Daoy (cell line): ENCODE data around the gene KCNJ15. TPM values are rescaled to one million over a fixed set of nuclear protein-coding genes. Genes with fewer than 3 reads are reported as not detected.
A peak's percentile ranks its signal among the peaks of the same experiment; 100 is the strongest.
"Not testable (repeated sequence)": the region's sequence is repeated elsewhere in the genome, so short reads cannot be mapped to it uniquely, and the experiment has no call there.

Source experiments
- DNase-seq: peaks from one replicate; pipeline ENCODE4 v3.0.0-alpha.2; 2015; ENCODE audit warnings: low read depth
- total RNA-seq: library from RNA; depleted of rRNA; stranded (reverse); fragments of >200 nt; shearing (Covaris generic); gene quantifications from 2 replicates; pipeline ENCODE4 v1.2.3, GENCODE V29; 2014; rRNA removed

The KCNJ15 gene
- total RNA-seq = 35.4 and 44.6 TPM in 2 replicates

DNA sequence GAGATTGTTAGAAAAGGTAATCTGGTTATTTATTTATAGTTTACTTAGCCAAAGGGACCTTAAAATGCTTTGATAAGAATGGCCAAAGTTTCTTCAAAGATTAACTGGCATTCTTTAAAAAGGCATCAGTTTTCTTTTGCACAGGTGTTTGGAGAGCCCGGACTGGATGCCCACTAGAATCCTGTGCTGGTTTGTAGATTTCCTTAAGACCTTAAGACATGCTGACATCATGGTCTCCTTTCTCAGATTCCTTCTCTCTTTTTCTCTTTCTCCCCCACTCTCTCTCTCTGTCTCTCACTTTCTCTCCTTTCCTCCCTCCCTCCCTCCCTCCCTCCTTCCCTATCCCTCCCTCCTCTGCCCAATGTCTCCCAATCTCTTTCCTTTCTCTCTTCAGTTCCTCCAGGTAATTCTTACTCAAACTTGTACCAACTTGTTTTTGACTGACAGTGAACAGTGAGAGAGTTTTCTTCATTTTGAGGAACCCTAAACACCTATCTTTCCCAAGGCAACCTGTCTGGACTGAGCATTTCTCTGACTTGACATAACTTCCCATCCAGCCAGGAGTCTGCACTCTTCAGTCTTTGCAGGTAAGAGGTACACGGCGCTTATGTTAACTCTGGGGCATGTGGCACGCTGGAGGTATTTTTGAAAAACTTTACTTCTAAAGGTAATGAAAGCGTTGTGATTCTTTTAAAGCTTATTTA is at the start of gene KCNJ15:
Gene KCNJ15 (plus strand): TSS at position 393 of the 704 bp plus-strand sequence. CDS start 42,271 bp downstream, outside the sequence.
- DNase-seq = peak; percentile 46

DNA sequence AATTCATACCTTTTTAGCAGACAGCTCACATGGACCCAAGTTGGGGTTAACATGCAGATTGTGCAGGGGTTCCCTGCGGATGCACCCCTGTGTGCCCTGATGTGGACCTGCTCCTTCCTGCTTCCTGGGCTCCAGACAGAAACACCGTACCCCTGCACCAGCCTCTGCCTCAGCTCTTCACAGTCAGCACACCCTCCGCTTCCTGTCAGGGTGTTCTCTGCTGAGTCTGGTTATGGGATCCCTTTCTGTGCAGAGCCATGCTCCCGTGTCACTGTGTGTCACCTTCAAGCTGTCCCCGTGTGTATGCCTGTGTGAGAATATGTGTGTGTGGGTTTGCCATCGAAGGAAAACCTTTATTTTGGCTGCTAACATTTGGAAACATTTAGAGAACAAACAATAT is 48.7 kb upstream of the KCNJ15 start:
- no peak for DNase-seq

DNA sequence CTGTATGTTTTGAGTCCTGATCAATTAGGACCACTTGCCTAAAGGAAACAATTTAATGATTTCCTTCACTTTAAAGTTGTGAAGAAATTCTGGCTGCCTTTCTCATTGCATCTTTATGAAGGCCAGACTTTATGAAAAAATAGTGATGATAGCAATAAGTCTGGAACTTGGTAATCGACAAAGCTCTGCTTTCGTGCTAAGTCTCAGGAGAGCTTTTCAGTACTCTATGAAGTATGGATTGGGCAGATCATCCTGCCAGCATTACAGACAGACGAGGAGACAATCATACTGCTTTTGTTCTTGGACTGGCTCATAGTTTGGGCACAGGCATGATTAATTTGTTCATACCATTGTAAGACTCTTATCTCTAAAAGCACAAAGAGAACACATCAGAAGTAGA is 45.5 kb upstream of the KCNJ15 start:
- DNase-seq = no peak

DNA sequence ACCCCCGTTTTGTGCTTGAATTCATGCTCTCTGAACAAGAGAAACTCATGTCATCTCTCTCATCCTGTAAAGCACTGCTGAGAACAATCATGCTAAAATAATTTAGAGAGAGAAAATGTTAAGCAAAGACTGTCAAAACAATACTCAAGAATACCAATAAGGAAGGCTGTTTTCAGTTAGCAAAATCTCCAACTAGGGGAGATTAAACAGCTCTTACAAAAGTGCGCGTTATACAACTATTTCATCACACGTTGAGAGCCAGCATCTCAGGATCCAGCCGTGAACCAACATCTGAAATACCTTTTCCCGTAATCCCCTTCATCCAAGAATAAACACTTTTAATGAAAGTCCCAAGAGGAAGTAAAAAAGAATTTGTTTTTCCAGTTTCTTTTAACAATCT is 44.1 kb upstream of the KCNJ15 start:
- DNase-seq = no peak

DNA sequence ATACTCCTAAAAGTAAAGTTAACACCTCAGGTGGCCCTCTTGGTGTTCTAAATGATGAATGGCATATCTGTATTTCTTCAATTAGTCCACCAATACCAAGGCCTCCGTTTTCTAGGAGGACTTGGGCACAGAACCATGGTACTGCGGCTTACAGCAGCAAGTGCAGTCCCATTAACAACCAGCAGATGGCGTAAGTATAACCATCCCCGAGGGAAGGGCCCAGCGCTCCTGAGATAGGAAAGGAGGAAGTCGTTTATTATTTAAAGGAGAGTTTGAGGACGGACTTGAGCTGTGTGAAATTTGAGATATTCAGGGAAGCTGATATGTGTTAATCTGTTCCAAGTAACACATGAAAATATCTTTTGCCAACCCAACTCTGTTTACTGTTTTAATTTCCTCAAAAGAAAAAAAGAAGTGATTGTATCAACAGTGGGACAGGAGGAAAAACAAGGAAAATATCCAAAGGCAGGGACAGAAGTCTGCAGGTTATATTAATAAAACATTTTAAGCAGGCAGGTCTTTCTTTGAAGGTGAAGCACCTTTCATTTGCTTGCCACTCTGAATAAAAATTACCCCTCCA is 37.7 kb upstream of the KCNJ15 start:
- DNase-seq = peak; percentile 87

DNA sequence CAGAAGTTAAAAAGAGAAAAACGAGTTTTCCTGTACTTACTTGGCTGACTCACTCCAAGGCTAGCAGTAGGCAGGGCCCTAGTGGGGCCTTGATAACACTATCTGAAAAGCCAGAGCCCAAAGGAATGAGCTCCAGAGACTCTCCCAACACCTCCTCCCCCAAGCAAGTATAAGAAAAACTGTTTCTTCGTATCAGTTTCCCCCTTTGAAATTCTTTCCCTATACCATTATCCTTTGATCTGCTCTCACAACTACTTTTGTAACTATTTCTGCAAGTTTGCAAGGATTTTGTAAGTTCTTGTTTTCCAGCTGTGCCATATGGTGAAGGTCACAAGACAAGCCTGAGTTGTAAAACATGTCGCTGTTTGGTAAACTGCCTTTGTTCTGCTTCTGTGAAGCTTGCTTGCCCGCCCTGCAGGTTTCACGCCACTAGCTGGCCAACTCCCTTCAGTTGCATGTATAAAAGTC is 36.5 kb upstream of the KCNJ15 start:
- no peak for DNase-seq

DNA sequence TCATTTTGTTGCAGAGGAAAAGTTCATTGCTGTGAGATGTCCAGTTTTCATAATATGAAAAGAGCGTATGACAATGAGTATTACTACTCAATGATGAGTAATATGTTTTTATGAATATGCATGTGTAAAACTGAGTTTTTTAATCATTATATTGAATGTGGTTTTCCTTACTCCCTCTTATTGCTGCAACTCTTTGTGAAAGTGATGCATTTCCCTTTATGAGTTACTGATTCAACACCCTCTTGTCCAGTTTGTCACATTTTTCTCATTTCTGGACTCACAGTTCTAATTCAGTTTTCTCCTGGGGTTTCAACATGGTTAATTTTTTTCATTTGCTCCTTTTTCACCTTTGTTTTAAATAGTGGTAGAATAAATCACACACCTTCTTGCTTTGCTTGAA is 35.2 kb upstream of the KCNJ15 start:
- DNase-seq = no peak

DNA sequence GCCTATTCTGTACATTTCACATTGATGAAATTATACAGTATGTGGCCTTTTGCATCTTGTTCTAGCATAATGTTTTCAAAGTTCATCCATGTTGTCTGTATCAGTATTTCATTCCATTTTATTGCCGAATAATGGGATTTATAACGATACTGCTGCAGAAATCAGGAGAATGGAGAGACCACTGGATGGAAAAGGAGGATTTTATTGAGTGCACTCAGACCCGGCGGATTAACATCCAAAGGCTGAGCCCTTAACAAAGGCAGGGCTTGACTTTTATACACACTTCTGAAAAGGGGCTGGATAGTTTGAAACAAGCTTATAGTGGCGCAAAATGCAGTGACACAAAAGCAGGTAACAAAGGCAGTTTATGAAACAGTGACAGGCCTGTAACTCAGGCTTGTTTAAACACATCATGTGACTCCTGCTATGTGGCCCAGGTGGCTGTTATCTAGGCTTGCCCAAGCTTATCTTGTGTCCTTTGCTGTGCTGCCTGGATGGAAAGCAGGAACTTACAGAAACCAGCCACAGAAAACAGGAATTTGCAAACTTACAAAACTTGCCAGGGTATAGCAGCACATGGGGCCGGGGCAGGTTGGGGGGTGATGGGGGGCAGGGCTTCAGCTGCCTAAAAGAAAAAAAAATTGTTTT is 32.8 kb upstream of the KCNJ15 start:
- DNase-seq = no peak

DNA sequence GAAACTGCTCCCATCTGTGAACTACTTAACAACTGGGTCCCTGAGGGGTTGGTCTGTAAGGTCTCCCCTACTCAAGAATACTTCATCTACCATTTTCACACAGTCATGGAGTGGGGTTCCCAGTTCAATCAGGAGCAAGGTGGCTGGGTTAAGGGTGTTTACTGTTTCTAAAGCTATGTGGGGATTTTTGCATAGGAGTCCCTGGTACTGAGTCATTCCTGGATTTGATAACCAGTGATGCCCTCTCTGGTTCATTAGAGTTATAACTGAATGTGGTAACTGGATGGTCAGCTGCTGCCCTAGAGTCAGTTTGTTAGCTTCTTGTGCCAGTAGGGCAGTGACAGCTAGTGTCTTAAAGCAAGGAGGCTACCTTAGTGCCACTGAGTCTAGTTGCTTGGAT is 29.4 kb upstream of the KCNJ15 start:
- no peak for DNase-seq

DNA sequence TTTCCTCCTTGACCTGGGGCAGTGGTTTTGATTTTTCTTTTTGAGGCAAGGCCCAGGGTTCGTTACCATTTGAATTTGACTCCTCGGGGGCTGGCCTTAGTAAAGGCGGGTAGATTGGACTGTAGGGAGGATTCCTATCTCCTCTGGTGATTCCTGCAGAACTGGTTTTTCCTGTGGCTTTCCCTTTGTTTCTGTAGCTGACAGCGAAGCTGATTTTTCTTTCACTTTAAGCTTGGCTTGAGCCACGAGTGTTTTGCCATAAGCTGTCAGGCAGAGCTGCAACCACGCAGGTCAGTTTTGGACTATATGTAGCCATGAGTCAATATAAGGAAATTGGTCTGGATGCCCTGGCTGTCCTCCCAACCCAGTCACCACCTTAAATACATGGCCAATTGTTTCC is 28.7 kb upstream of the KCNJ15 start:
- DNase-seq = no peak

DNA sequence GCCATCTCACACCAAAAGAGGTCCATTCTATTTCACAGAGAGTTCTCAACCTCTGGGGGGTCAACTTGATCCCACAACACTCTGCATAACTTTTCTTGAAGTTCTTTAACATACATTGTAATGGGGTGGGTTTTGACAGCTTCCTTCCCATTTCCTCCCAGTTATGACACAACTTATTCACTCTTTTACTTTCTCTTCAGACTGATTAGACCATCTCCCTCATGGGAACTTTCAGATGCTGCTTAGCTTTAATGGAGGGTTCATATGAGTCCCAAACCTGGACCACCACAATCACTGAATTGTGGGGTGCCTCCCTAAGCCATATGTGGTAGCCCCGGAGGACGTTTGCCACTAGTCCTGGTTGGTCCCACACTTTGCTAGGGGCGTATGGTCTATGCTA is 28.3 kb upstream of the KCNJ15 start:
- no peak for DNase-seq

DNA sequence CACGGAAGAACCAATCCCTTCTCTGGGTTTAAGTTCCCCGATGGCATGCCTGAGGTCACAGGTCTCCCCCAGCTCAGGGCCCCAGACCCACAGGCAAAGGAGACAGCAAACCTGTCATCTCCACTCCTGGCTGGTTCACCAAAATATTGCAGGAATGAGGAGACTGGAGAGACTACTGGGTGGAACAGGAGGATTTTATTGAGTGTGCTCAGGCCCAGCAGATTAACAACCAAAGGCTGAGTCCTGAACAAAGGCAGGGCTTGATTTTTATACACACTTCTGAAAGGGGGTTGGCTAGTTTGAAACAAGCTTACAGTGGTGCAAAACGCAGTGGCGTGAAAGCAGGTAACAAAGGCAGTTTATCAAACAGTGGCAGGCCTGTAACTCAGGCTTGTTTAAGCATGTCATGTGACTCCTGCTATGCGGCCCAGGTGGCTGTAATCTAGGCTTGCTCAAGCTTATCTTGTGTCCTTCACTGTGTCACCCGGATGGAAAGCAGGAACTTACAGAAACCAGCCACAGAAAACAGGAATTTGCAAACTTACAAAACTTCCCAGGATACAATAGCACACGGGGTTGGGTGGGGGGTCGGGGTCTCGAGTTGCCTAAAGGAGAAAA is 27.4 kb upstream of the KCNJ15 start:
- DNase-seq = no peak

DNA sequence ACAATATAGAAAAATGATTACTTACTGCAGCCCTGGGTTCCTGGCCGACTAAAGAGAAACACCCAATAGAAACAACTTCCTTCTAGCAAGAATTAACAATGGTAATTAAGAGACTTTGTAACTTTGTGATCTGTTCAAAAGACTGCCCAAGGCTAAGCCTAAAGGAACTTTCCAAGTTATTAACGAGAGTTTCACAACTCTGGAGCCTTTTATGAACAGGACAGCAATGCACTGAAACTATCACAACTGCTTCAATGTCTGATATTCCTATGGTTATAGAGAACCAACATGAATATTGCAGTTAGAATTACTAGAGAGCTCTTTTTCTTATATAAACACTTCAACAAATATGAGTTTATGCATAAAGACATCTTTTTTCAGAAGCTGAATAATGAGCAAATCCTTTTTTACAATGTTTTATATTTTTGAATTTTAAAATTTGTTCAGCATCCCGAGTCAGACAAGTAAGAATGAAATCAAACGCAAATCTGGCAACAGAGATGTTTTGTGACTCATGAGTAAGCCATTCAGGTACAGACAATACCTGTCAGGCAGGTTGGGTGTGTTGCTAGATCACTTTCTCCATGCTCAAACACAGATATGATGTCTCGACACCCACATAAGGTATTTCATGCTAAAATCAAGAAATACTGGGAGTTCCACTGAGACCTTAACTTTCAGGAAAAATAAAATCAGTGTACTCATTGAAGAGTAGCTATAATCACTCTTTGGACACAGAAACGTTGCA is 22.2 kb upstream of the KCNJ15 start:
- DNase-seq = no peak

DNA sequence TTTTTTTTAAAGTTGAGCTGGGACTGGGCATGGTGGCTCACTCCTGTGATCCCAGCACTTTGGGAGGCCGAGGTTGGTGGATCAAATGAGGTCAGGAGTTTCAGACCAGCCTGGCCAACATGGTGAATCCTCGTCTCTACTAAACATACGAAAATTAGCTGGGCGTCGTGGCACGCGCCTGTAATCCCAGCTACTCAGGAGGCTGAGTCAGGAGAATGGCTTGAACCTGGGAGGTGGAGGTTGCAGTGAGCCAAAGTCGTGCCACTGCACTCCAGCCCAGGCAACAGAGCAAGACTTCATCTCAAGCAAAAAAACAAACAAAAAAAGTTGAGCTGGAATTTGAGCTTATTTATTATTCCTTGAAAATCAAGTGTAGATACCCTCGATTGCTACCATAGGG is 21.5 kb upstream of the KCNJ15 start:
- DNase-seq = not testable (repeated sequence)

DNA sequence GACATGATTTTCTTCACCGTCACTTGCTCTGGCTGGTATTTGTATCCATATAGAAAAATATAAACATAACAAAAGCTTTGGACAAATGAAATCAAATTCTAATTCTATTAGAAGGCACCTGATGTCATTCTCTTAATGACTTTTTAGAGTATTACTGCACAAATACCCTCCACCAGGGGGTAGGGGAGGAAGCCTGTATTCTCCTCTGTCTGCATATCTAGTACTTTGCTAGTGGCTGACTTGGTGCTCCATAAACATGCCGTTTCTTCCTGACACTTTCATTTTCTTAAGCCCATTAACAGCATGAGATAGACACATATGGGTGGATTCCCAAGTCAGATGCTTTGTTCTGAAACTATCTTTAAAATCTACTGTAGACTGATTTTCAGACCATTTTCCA is 20.6 kb upstream of the KCNJ15 start:
- DNase-seq = peak; percentile 28

DNA sequence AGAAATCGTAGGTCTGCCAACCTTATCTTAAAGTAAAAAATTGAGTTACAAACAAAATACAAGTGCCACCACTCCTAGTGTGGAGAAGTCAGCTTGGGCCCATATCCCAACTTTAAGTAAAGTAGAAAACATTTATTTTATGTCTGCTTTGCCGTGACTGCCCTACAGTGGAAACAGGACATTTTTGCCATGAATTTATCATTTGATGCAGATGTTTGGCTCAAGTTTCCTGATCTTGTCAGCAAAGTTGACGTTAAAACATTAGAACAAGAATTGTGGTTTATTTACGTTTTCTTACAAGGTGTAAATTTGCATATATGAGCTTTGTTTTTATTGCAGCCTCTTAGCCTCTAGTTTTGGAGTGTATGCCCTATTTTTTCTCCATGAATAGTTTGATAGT is 17.1 kb upstream of the KCNJ15 start:
- no peak for DNase-seq

DNA sequence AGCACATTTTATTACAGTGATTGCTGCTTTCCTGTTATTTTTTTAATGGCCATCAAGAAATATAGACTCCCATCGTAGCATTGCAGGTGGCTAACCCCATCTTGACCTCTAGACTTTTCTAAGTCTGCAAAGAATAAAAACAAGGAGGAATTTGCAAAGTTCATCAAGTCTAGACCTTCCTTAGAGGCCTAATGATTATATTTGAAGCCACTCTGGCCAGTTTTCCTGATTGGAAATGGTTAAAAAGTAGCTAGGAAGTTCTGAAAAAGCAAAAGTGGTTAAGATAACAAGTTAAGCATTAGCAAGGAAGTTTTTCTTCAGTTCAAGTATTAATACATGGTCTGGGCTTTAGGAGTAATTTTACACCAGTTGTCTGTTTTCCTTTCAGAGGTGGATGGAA is 16.7 kb upstream of the KCNJ15 start:
- no peak for DNase-seq

DNA sequence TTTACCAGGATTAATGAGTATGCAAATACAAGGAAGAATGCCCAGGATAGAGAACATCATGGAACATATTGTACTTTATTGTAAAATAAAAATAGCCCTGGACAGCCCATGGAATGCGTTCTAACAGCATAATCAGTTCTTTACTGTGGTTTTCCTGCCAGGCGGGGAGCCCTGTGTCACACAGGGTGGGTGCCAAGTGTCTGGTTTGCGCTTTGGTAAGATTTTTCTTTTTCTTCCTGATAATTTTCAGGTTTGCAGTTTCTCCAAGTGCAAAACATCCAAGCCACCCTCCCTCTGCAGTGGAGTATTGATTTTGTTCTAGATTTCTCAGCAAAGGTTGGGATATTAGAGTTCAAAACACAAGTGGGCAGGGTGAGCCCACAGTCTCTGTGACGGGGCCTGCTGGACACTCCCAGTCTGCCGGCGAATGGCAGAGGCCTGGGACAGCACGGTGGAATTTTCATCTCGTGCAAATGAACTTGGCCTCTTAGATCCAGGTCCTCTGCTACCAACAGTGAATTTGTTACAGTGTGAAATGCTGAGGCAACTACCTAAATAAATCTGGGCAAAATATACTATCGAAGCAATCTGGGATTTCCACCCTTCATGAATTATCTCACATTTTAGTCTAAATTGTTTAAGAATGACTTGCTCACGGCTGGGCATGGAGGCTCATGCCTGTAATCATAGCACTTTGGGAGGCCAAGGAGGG is 15.6 kb upstream of the KCNJ15 start:
- DNase-seq = peak; percentile 85

DNA sequence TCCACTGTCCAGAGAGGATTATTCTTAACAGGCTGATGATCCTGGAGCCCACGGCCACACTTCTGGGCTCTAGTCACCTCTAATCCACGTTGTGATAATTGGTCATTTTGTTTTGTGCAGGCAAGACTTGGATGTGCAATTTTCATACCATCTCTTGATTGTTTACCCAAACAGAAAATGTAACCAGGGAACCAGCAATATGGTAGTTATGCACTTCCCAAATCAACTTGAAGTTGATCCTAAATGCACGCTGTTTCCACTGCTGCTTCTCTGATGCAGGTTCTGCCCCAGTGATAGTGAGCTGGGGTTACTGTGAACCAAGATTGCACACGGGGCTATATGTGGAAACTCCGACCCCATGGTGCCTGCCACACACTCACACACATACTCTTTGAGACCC is 14.7 kb upstream of the KCNJ15 start:
- DNase-seq = no peak

DNA sequence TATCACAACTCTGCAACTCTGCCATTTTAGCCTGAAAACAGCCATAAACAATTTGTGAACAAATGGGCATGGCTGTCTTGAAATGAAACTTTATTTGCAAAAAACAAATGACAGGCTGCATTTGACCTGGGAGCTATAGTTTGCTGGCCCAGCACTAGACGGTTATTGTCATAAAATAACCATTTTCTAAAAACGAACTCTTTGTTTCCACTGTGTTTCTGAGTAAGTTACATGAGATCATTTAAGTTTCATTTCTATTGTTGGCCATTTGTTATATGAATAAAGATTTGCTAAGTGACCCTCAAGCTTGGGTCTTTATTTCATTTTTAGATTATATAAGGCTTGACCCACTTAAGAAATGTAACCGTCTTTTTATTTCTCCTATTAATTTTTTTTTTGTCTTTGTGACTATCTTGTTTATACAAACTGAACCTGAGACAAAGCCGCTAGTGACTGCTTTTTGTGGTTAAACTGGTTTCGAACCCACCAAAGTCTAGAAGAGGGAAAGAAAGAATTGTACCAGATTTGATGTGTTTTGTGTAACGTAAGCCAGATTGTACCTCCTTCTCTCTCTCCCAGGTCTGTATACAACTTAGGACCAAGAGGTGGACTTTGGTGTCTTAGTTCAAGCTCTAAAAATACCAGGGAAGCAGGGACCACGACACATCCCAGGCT is 12.9 kb upstream of the KCNJ15 start:
- DNase-seq = no peak

DNA sequence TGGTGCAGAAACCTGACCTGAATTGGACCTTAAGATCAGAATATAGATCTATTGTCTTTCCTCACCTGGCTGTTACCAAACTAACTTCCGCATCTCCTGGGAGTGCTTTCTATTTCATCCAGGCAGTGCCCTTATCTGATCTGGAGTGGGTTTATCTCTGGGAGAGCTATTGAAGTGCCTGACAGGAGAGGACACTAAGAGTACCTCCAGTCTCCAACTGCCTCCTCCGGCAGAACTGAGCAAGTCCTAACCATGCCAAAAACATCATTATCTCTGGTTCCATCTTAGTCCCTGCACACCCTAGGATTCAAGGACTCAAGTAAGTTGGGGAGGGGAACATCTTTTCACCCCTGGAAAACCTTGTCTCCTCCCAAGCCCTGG is 12.4 kb upstream of the KCNJ15 start:
- peak; percentile 50 for DNase-seq
